Kasumi-1 (cell line): Measurements from ENCODE around the gene PHACTR3.
"Not testable (repeated sequence)": the region's sequence is repeated elsewhere in the genome, so short reads cannot be mapped to it uniquely, and the experiment has no call there.

Experiments
- DNase-seq, 2 experiments: peaks; one replicate each; lab custom pipeline; 2025; lab: John Stamatoyannopoulos, UW

PHACTR3 gene

DNA sequence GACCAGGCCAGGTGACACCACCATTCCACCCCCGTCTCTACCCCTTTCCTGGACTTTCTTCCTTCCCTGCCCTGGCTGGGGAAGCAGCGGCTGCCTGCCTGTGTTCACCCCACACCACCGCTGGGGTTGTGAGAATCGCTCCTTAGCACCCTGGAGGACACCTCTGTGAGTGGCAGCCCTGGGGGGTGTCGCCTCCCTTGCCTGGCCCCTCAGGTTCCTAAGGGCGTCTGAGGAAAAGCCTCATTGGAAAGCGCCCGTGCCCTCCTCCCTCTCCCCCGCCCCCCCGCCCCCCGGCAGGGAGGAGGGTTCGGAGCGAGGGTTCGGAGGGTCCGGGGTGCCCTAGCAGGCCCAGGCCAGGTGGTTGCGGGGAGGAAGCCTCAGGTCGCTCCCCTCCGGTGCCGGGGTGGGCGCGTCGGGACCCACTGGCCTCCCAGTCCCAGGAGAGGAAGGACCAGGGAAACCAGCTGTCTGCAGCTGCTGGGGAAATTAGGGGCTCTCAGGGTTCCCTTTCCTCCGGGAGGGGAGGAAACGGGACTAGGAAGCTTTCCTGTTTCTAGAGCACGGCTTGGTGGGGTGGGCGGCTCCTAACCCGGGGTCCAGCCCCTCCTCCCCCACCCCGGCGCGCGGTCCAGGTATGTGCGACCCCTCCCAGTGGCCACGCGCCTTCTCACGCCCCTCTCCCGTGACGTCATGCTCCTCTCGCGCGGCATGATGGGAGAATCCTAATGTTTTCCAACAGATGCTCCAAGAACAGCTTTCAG, at the start of gene PHACTR3:
Gene PHACTR3, plus strand, starts transcription at position 760 of the 761 bp plus-strand sequence. CDS start 475 bp downstream, outside the sequence.
- no peak for DNase-seq

DNA sequence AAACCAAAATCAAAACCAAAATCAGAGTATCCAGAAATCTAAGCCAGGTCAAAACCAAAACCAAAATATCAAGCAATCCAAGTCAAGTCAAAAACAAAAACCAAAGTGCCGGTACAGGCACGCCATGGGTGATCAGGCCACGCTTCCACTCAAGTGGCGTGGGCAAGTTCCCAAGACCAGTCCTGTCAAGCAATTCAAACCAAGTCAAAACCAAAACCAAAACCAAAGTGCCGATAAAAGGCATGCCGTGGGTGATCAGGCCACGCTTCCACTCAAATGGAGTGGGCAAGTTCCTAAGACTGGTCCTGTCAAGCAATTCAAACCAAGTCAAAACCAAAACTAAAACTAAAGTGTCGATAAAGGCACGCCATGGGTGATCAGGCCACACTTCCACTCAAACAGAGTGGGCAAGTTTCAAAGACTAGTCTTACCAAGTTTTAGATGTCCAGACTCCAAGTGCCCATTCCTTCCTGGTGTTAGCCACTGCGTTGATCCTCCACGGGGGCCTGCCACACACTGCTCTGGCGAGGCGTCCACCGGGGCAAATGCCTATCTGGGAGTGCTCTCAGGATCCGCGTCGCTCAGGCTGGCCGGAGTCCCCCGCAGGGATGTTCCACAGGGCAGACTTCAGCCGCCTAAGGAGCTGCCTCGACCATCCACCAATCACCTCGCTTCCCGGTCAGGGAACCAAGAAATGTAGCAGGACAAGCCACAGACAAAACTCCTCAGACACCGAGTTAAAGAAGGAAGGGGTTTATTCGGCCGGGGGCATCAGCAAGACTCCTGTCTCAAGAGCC, 46.4 kb upstream of the PHACTR3 start:
- not testable (repeated sequence) for DNase-seq

GRCh38 chr20:59559024-59559817, 45.1 kb upstream of the PHACTR3 start:
- no peak for DNase-seq

GRCh38 chr20:59559863-59560262, 44.5 kb upstream of the PHACTR3 start:
- DNase-seq: no peak

DNA sequence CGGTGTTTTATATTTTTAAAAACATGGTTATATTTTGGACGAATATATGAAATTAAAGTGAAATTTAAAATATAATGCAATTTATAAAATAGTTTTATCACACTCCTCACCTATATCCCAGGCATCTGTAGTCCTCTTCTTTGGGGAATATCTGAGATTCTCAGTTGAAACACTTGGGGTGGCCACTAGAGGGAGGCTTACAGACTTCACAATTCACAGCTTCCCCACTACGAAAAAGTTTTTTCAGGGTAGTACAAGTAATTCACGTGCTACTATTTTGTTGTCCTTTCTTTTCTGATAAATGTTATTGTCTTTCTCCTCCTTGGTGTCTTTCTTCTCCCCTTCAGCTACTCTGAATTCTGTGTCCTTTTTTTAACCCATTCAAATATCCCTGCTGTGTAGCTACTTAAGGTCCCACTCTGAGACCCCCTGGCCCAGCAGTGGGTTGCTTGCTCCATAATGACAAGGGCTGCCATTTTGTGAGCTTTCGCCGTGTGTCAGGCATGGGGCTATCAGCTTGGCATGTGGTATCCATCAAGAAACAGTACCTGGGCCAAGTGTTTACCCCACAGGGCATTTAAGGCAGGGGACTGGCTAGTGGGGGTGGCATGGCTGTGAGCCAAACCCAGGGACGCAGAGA, 43.6 kb upstream of the PHACTR3 start:
- DNase-seq: peak; percentile 27 to 64

GRCh38 chr20:59561228-59561605, 43.1 kb upstream of the PHACTR3 start:
- no peak for DNase-seq

GRCh38 chr20:59561614-59562277, 42.6 kb upstream of the PHACTR3 start:
- DNase-seq: no peak

- no peak for DNase-seq
These were observed 40.2 kb upstream of the PHACTR3 start for GRCh38 chr20:59564171-59564570.

GRCh38 chr20:59564943-59565342, 39.4 kb upstream of the PHACTR3 start:
- no peak for DNase-seq

DNA sequence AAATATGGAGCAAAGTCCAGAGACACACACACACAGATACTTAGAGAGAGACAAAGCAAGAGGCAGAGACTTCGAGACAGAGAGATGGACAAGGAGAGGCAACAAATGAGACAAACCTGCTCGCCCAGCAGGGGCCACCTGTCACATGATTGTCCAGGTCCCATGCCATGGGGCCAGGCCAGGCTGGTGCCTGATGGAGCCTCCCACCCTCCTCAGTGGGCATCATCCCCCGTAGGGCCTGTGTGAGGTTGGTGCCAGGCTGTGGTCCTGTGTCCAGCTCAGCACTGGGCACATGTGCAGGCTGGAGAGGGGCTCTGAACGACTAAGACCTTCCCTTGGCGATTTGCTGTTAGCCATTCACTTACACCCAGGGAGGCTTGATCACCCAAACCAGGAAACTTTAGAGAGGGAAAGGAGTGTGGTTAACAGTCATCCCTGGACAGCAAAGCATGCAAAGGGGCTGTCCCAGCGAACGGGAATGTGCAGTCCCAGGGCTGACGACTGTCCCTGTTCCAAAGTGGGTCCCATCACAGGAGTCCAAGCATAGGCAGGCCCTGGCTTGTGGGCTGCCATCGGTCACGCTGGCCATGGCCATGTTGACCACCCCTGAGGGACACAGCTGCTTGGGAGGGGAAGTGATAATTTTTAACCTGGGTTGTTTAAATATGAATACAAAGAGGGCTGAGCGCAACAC, 38.4 kb upstream of the PHACTR3 start:
- no peak for DNase-seq

GRCh38 chr20:59566631-59567524, 37.5 kb upstream of the PHACTR3 start:
- DNase-seq: no peak

DNA sequence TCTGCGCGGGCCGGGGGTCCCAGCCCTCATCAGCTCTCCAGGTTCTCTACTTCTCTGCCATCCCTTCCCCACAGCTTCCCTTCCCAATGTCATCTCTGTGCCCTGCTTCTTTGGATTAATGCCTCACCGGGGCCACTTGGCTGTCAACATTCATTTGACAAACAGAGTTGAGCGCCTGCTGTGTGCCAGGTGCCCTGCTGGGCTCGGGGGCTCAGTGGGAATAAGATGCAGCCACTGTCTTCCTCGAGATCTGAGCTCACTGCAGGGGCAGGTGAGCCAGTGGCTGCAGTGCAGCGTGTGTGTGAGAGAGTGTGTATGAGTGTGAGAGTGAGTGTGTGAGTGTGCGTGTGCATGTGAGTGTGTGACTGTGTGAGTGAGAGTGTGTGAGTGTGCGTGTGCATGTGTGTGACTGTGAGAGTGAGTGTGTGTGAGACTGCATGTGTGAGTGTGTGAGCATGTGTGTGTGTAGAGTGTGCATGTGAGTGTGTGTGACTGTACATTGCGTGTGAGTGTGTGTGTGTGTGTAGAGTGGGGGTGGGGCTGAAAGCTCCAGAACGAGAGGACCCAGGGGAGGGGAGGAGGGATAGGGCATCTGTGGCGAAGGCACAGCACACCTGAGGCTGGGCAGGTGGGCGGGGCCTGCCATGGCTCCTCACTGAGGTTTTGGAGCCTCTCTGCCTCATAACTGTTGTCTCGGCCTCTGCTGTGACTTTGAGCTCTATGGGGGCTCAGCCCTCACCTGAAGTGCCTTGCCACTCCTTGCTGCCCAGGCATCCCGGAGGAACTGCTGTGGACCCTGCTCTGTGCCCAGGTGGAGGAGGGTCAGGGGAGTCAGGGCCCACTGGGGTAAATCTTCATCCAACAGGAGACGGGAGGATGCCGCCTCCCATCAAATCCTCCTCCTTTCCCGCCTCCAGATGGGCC, 36.5 kb upstream of the PHACTR3 start:
- no peak for DNase-seq

GRCh38 chr20:59568509-59569024, 35.8 kb upstream of the PHACTR3 start:
- no peak for DNase-seq

- DNase-seq: no peak
These were observed 35.0 kb upstream of the PHACTR3 start for GRCh38 chr20:59569305-59569704.

- no peak for DNase-seq
These were observed 33.2 kb upstream of the PHACTR3 start for GRCh38 chr20:59571151-59571550.

- peak; percentile 38 to 70 for DNase-seq
These were observed 32.6 kb upstream of the PHACTR3 start for GRCh38 chr20:59571551-59572314.

DNA sequence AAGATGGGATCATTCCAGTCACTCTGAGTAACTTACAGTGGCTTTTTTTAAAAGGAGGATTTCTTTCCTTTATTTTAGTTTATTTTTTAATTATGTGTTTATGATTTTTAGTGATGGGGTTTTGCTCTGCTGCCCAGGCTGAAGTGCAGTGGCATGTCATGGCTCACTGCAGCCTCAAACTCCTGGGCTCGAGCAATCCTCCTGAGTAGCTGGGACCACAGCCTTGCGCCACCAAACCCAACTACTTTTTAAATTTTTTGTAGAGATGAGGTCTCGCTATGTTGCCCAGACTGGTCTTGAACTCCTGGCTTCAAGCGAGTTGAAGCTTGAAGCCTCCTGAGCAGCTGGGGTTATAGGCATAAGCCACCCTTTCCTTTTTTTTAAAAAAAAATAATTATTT, 31.8 kb upstream of the PHACTR3 start:
- DNase-seq: no peak

GRCh38 chr20:59573837-59574236, 30.5 kb upstream of the PHACTR3 start:
- DNase-seq: no peak
